ENCODE data around the gene OTOP3.

Gene OTOP3

DNA sequence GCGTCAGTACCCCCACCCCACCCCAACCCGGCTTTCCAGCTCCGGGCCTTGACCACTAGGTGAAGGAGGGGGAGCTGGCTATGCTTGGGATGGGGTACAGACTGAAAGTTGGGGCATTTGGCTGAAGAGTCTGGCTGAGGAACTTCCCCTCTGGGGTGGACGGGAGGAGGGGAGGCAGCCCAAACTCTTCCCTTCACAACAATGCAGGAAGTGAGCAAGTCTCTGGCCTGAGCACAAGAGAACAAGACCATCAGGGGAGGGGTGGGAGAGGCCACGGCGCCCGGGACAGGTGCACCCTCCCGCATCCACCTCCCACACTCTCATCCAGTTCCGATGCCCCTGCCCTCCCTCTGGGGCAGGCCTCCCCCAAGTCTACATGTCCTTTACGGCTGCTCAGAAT is 18.3 kb upstream of the OTOP3 start:
- no peak for DNase-seq (ENCODE audit: low read depth in 2 of 2)

DNA sequence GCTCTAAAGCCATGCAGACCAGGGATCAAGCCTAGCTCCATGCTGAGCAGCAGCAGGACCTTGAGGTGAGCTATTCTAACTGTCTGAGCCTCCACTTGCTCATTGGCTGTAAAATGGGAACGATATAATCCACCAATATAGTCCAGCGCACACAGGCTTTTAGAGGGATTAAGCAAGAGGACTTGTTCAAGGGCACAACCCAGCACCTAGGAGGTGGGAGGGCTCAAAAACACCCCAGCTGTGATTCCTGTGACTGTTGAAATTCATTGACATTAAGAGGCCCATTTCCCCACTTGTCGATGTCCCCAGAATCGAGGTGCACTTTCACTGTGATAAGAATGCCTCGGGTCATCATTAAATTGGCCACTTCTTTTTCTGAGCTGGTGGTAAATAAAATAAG is 16.8 kb upstream of the OTOP3 start:
- DNase-seq (ENCODE audit: low read depth in 2 of 2), result no peak

DNA sequence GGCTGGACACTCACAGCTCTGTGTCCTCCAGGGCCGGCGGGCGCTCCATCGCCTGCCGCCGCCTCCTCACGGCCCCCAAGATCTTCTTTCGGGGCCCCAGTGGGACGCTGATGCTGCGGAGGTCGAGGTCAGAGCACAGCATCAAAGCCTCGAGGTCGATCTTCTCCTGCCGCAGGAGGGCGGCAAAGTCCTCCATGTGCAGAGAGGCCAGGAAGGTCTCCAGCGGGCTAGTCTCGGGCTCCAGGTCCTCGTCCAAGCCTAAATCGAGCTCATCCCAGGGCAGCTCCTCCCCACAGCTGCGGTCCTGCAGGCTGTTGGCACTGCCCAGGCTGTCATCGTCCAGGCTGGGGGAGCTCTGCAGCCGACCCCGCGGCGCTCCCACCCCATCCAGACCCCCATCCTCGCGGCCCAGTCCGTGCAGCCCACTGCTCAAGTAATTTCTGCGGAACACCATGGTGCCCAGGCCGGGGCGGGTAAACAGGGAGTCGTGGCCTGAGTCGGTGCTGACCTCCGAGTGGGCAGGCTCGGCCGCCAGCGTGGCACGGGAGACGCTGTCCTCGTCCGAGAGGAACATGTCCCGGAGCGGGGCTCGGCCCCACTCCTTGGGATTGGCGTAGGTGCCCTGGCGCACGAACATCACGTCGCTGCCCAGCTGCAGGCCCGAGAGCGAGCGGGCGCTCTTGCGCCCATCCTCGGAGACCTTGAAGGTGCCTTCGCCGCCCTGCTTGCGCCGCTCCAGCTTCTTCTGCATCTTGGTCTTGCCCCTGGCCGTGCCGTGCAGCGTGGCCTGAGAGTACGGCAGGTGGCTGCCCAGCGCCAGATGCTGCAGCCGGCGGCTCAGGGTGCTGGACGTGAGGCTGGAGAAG is 16.0 kb upstream of the OTOP3 start:
- DNase-seq (ENCODE audit: low read depth in 2 of 2), result no peak

DNA sequence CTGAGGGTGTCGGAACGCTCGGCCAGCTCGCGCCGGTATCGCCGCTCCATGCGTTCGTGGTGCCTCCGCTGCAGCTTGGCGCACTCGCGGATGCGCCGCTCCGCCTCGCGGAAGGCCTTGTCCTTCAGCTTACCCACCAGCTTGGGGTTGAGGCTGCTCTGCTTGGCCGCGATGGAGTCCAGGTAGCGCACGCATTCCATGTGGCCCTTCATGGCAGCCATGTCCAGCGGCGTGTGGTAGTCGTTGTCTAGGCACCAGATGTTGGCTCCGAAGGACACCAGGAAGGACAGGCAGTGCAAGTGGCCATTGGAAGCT is 15.4 kb upstream of the OTOP3 start:
- no peak for DNase-seq (ENCODE audit: low read depth in 2 of 2)

DNA sequence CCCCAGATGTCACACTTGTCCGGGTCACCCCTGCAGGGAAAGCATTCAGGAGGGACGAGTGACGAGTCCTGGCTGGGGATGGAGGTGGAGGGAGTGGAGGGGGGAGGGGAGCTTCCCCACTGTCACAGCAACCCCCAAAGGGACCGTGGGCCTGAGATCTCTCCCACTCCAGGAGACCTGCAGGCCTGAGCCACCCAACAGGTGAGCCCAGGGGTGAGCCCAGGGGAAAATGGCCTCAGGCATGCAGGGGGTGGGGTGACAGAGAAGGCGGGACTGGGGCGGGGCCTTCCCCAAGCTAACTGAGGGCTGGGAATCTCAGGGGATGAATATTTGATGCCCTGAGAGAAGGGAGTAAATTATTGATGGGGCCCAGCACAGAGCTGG is 15.1 kb upstream of the OTOP3 start:
- DNase-seq (ENCODE audit: low read depth in 2 of 2), result no peak

- DNase-seq (ENCODE audit: low read depth in 2 of 2), result no peak
Observed at GRCh38 chr17:74921026-74921681, 14.5 kb upstream of the OTOP3 start.

DNA sequence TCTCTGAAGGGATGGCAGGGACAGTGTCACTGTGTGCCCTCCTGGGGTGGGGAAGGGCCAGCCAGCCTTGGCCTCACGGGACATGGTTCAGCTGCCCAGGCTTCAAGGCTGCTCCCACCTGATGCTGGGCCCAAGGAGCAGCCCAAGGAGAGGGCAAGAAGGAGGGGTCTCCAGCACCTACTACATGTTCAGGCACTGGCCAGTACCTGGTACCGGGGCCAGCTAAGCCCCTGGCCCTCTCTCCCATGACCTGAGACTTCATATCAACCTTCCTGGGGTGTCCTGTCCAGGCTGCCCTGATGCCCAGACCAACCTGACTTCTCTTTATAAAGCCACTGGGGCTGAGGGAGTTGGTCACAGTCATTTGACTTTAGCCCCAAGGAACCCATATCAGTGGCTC is 13.9 kb upstream of the OTOP3 start:
- DNase-seq (ENCODE audit: low read depth in 2 of 2), result no peak

DNA sequence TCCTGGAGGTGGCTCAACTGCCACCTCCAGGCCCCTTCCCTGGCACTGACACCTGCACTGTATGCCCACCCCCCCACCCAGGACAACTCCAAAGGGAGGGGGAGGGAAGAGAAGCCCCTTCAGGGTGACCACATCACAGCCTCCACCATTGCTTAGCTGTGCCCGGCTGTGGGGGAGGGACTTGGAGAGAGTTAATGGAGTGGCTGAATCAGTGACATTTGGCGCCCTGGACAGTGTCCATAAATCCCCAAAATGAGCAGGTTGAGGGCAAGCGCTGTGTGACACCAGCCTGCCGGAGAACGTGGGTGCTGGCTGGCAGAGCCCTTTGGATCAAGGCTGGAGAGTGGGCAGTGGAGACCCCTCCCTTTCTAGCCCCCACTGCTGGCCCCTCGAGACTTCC is 13.5 kb upstream of the OTOP3 start:
- no peak for DNase-seq (ENCODE audit: low read depth in 2 of 2)

DNA sequence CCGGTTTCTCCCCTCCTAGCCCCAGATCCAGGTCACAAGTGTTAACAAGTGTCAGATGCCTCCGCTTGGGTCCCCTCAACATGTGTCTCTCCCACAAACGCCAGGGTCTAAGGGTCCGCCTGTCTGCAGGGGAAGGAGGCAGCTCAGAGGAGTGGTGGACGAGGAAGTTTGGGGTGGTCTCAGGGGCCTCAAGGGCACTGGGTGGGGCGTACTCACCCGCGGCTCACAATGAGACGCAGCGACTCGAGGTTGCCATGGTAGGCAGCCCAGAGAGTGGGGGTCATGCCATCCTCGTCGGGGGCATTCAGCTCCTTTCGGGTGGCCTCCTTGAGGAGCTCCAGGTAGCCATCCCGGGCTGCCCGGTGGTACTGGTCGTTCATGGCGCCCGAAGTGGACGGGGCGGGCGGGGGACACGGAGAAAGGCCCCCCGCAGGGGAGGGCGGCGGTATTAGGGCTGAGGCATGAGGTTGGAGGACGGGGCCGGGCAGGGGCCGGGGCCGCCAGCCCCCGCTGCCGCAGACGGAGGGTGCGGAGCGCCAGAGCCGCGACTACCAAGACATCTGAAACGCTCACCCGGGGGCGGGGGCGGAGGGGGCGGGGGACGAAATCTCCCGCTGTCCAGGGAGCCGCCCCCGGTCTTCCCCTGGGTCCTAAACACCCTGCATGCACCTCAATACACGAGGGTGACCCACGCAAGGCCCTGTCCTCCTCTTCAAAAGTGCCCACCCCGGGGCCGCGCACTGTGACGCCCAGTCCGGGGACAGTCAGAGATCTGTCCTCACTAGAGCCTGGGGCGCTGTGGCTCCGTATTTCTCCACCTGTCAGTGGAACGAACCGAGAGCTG is 12.8 kb upstream of the OTOP3 start, which contains the start of gene USH1G:
TSS of gene USH1G (minus strand) at position 562 of the 844 bp plus-strand sequence. CDS start at position 380, 182 bp downstream.
- DNase-seq (ENCODE audit: low read depth in 2 of 2), result peak in 1 of 2 donors; percentile 12

GRCh38 chr17:74923538-74924249 is 12.0 kb upstream of the OTOP3 start:
- peak; percentile 61 to 73 for DNase-seq (ENCODE audit: low read depth in 2 of 2)

DNA sequence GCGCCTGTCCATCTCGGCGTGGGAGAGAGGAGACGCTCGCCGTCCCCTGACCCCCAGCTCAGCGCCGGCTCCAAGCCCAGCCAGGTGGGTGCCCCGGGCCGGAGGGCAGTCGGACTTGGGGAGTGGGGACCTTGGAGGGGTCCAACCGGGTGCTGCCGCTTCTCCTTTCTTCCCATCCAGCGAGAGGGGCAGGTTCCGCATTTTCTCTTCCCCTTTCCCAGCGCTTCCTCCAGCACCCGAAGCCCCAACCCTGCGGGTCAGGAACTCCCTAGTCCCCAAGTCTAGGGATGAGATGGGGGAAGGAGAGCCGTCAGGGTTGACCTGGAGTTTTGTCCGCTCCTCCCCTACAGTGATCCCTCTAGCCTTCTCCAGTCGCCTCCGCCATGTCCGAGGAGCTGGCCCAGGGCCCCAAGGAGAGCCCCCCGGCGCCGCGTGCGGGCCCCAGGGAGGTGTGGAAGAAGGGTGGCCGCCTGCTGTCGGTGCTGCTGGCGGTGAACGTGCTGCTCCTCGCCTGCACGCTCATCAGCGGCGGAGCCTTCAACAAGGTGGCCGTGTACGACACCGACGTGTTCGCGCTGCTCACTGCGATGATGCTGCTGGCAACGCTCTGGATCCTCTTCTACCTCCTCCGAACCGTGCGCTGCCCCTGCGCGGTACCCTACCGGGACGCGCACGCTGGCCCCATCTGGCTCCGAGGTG is 11.3 kb upstream of the OTOP3 start, which contains the start of gene OTOP2:
TSS of gene OTOP2 (plus strand) at position 24 of the 699 bp plus-strand sequence. CDS start at position 384, 360 bp downstream.
- DNase-seq (ENCODE audit: low read depth in 2 of 2), result no peak

- no peak for DNase-seq (ENCODE audit: low read depth in 2 of 2)
Observed at GRCh38 chr17:74925242-74925641, 10.5 kb upstream of the OTOP3 start.

DNA sequence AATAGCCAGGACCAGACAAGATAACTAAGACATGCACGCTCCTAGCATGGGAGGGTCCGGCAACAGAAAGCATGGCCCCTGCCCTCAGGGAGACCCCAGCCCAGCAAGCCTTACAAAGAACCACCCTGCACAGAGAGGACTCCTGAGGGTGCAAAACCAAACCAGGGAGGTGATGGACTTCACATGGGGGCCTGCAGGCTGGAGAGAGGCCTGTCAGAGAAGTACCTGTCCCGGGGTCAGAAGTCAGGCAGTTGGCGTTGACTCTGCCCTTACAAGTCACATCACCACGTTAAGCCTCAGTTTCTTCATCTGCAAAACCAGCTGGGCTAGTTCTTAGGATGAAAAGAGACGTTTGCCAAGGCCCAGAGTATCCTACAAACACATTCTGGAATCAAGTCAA is 6.9 kb upstream of the OTOP3 start:
- no peak for DNase-seq (ENCODE audit: low read depth in 2 of 2)

- DNase-seq (ENCODE audit: low read depth in 2 of 2), result no peak
Observed at GRCh38 chr17:74930535-74931036, 5.1 kb upstream of the OTOP3 start.

- DNase-seq (ENCODE audit: low read depth in 2 of 2), result no peak
Observed at GRCh38 chr17:74935048-74935447, 650 bp upstream of the OTOP3 start.

DNA sequence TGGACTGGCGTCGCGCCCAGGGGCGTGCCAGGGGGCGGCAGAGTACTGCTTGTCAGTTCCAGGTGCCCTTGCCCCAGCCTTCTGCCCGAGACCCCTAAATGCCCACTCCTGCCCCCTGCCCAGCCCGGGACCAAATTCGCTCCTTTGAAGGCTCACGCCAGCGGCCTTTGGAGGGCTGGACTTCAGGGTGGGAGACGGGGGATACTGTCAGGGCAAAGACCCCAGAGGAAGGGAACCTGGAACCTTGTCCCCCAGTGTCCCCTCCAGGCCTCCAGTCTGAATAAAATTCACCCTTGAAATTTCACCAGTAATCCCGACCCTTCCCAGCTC is 737 bp downstream of the OTOP3 start:
- no peak for DNase-seq (ENCODE audit: low read depth in 2 of 2)

- DNase-seq (ENCODE audit: low read depth in 2 of 2), result no peak
Observed at GRCh38 chr17:74937064-74938051, 1.7 kb downstream of the OTOP3 start.

DNA sequence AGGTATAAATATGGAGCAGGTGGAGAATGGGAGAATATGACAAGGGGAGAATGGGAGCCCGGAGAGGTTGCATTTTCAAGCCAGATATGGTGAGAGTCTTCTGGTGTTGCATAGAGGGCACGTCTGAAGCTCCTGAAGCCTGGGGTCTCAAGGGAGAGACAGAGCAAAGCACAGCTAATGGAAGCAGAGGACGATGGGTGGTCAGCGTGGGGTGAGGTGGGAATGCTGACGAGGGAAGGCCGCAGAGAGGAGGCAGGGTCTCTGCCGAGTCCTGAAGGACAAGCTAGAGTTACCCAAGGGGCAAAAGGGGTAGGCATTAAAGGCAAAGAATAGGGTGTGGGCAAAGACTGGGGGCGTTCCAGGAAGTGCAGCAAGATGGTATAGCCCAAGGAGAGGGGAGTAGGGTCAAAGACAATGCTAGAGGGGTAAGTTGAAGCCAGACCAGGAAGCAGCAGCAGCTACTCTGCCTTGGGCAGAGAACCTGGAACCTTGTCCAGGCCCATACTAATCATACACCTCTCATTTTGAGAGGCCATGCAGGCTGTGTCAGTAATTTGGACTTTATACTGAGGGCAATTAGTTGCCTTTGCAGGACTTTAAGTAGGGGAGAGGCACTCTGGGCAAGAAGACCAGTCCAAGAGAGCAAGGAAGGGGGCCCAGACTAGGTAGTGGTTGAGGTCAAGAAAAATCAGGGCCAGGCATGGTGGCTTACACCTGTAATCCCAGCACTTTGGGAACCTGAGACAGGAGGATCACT is 2.7 kb downstream of the OTOP3 start:
- no peak for DNase-seq (ENCODE audit: low read depth in 2 of 2)

GRCh38 chr17:74939534-74939933 is 3.8 kb downstream of the OTOP3 start:
- DNase-seq (ENCODE audit: low read depth in 2 of 2), result no peak

Measured in activated CD4-positive, alpha-beta T cell treated with anti-CD3 and anti-CD28 coated beads for 24 hours (primary cell).